ENCODE data around the gene KRT17.
"Not testable (repeated sequence)": the region's sequence is repeated elsewhere in the genome, so short reads cannot be mapped to it uniquely, and the experiment has no call there.

- not testable (repeated sequence) for TF ChIP-seq CTCF, POLR2A (IDR thresholded peaks at IDR 0.05)
Measured at GRCh38 chr17:41622340-41623183, 1.8 kb downstream of the KRT17 start.
